KOPT-K1 (cell line): ENCODE results near the gene HTRA3.

Experiments used
- H3K27ac ChIP-seq: fragments of 200-600 bp; sonication (generic); 2 replicates; pipeline ENCODE4 v1.5.1; 2016; ENCODE audit warnings: antibody characterized with exemption, mild to moderate bottlenecking, low read depth, low read length; ENCODE audit not compliant: poor library complexity, severe bottlenecking
- H3K36me3 ChIP-seq: fragments of 200-600 bp; sonication (generic); 2 replicates; pipeline ENCODE4 v1.5.1; 2017; ENCODE audit warnings: antibody characterized with exemption, mild to moderate bottlenecking, low read length, moderate library complexity; ENCODE audit not compliant: insufficient read depth
- H3K9me3 ChIP-seq: fragments of 200-600 bp; sonication (generic); 2 replicates; pipeline ENCODE4 v1.5.1; 2017; ENCODE audit warnings: antibody characterized with exemption, low read length, mild to moderate bottlenecking; ENCODE audit not compliant: insufficient read depth, poor library complexity, severe bottlenecking

Gene HTRA3

DNA sequence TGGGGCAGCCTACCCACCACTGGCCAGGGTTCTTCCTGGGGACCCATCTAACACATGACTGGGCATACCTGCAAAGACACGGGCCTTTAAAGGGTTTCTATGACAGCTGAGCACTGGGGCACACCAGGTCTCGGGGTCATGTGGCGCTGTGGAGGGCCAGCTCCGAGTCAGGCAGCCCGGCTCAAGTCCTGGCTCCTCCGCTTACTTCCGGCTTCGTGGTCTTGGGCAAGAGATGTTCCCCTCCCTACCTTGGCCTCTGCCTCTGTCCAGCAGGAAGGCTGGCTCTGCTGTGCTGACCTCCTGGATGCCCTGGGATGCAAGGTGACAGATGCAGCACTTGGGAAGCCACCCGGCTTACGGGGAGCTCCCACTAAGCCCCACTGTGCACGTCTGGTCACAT is 37.6 kb downstream of the HTRA3 start:
- Histone ChIP-seq H3K9me3 (no peaks in the 10 kb centered on the region), H3K27ac (no peak overlapping the region), H3K36me3 (no peaks in the 10 kb centered on the region)

DNA sequence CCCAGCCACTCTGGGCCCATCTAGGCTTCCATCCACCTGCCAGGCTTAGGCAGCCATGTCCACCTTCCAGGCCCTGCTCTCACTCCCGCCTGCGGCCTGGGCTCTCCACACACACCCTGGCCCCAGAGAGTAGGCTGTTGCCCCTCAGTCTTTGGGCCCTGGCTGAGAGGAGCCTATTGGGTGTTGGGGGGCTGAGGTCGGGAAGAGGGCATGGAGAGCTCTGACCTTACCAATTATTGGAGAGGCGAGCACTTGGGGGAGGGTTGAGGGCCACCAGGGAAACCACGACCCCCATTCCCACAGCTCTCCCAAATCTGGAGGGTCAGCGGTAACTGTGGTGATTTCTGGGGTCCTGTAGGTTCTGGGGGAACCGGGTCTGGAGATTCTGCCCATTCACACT is 38.2 kb downstream of the HTRA3 start:
- H3K27ac ChIP-seq, result no peak overlapping the region
- H3K9me3 ChIP-seq, result no peaks in the 10 kb centered on the region
- no peaks in the 10 kb centered on the region for H3K36me3 ChIP-seq

- H3K27ac ChIP-seq, result no peak overlapping the region
- no peaks in the 10 kb centered on the region for H3K9me3 ChIP-seq
- no peaks in the 10 kb centered on the region for H3K36me3 ChIP-seq
These were observed 38.6 kb downstream of the HTRA3 start for GRCh38 chr4:8308144-8308543.

GRCh38 chr4:8308856-8309771 is 39.6 kb downstream of the HTRA3 start:
- Histone ChIP-seq H3K36me3 (no peaks in the 10 kb centered on the region), H3K27ac (no peak overlapping the region), H3K9me3 (no peaks in the 10 kb centered on the region)

DNA sequence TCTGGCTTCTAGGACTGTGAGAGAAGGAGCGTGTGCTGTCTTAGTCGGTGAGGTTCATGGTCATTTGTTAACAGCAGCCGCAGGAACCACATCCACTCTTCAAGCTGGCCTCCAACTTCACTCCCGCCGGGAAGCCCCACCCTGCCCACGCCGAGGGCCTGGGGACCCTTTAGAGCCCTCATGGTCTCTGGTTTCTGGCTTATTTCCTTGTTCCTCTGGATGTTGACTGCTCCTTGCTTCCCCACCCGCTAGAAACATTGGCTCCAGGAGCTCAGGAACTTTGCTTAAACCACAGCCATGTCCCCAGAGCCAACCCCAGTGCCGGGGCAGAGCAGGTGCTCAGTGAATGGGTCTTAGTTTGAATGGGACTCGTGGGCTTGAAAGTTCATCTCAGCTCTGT is 40.8 kb downstream of the HTRA3 start:
- H3K9me3 ChIP-seq, result no peaks in the 10 kb centered on the region
- H3K27ac ChIP-seq, result no peak overlapping the region
- no peaks in the 10 kb centered on the region for H3K36me3 ChIP-seq

GRCh38 chr4:8311101-8312068 is 41.8 kb downstream of the HTRA3 start:
- Histone ChIP-seq H3K36me3 (no peaks in the 10 kb centered on the region), H3K27ac (no peak overlapping the region), H3K9me3 (no peaks in the 10 kb centered on the region)

DNA sequence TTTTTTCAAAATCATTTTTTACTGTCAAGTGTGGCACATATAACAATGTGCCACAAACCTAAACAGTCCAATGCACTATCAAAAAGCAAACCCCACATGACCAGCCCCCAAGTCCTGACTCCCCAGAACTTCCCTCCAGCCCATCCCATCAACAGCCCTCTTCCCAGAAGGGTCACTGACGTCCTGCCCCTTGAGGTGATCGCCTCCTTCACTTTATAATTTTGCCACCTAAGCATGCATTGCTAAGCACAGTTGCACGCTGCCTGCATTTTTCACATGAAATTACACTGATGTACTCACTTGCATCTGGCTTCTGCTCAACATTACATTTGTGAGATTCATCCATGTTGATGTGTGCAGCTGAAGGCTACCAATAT is 42.5 kb downstream of the HTRA3 start:
- Histone ChIP-seq H3K27ac (no peak overlapping the region), H3K36me3 (no peaks in the 10 kb centered on the region), H3K9me3 (no peaks in the 10 kb centered on the region)

DNA sequence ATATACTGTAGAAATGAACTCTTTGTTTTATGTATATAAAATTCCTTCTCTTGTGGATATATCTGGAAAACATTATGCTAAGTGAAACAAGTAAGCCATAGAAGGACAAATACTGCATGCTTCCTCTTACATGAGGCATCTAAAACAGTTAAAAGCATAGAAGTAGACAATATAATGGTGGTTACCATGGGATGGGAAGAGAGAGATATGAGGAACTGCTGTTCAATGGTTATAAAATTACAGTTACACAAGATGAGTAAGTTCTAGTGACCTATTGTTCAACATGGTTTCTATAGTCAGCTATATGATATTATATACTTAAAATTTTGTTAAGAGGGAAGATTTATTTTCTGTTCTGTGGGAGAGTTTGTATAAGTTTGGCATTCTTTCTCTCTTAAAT is 43.4 kb downstream of the HTRA3 start:
- H3K36me3 ChIP-seq, result no peaks in the 10 kb centered on the region
- no peaks in the 10 kb centered on the region for H3K9me3 ChIP-seq
- no peak overlapping the region for H3K27ac ChIP-seq

GRCh38 chr4:8314691-8315255 is 45.2 kb downstream of the HTRA3 start:
- Histone ChIP-seq H3K27ac (no peak overlapping the region), H3K36me3 (no peaks in the 10 kb centered on the region), H3K9me3 (no peaks in the 10 kb centered on the region)

- no peak overlapping the region for H3K27ac ChIP-seq
- H3K9me3 ChIP-seq, result no peaks in the 10 kb centered on the region
- H3K36me3 ChIP-seq, result no peaks in the 10 kb centered on the region
These were observed 46.1 kb downstream of the HTRA3 start for GRCh38 chr4:8315435-8316250.

- H3K27ac ChIP-seq, result no peak overlapping the region
- no peaks in the 10 kb centered on the region for H3K36me3 ChIP-seq
- no peaks in the 10 kb centered on the region for H3K9me3 ChIP-seq
These were observed 46.8 kb downstream of the HTRA3 start for GRCh38 chr4:8316251-8316771.

- H3K27ac ChIP-seq, result no peak overlapping the region
These were observed 47.4 kb downstream of the HTRA3 start for GRCh38 chr4:8316911-8317351.

DNA sequence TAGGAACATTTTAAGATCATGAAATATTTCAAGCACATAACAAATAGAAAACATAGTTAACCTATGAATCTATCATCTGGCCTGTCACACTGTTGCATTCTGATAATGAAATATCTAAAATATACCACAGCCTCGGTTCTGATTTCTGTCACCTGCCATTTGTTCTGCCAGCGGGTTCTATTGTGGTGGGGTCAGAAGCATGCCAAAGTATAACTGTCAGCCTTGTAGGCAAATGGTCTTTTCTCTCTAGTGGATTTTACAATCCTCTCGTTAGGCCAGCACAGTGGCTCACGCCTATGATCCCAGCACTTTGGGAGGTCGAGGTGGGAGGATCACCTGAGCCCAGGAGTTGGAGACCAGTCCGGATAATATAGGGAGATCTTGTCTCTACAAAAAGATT is 47.9 kb downstream of the HTRA3 start:
- Histone ChIP-seq H3K9me3 (no peaks in the 10 kb centered on the region), H3K36me3 (no peaks in the 10 kb centered on the region), H3K27ac (no peak overlapping the region)

More at GRCh38 chr4:8316911-8317351, 47.4 kb downstream of the HTRA3 start:
- Histone ChIP-seq H3K36me3 (no peaks in the 10 kb centered on the region), H3K9me3 (no peaks in the 10 kb centered on the region)

DNA sequence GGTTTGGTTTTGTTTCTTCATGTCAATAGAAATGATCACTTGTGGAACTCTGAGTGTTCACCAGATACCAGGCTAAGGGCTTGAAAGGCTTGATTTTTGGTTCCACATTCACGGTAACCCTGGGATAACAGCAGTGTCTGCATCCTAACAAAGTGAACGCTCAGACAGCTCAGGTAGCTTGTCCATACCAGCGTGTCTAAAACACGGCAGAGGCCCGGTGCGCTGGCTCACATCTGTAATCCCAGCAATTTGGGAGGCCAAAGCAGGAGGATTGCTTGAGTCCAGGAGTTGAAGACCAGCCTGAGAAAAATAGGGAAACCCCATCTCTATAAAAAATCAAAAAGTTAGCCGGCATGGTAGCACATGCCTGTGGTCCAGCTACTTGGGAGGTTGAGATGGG is 49.0 kb downstream of the HTRA3 start:
- no peak overlapping the region for H3K27ac ChIP-seq
- peaks cover 2% of the 10 kb centered on the region for H3K9me3 ChIP-seq
- no peaks in the 10 kb centered on the region for H3K36me3 ChIP-seq
